HepG2 (cell line): ENCODE results near the gene PRKCG. TPM values are rescaled to one million over a fixed set of nuclear protein-coding genes. Genes with fewer than 3 reads are reported as not detected.

ENCODE experiments used
- KLF12 ChIP-seq: sonication (generic); formaldehyde crosslinking; IDR thresholded peaks from 2 replicates; pipeline ENCODE4 v1.4.0; 2020; ENCODE audit warnings: missing genetic modification reagents, borderline replicate concordance
- PAWR ChIP-seq: sonication (generic); formaldehyde crosslinking; IDR thresholded peaks from 2 replicates; pipeline ENCODE4 v1.4.0; 2020; ENCODE audit warnings: missing genetic modification reagents, mild to moderate bottlenecking, borderline replicate concordance
- PITX1 ChIP-seq: sonication (generic); formaldehyde crosslinking; IDR thresholded peaks from 2 replicates; pipeline ENCODE4 v1.5.1; 2020; ENCODE audit warnings: mild to moderate bottlenecking, missing genetic modification reagents
- RAD21 ChIP-seq: fragments of 450-650 bp; formaldehyde crosslinking; IDR thresholded peaks from 2 replicates; pipeline ENCODE4 v1.5.0; 2020; ENCODE audit warnings: mild to moderate bottlenecking
- RFX3 ChIP-seq: IDR thresholded peaks from 2 replicates; pipeline ENCODE4 v1.6.1; 2016; ENCODE audit warnings: missing biosample characterization, missing genetic modification reagents
- SIN3B ChIP-seq: fragments of 150-350 bp; IDR thresholded peaks from 2 replicates; pipeline ENCODE4 v1.6.1; 2014; ENCODE audit warnings: low read length
- SOX5 ChIP-seq: IDR thresholded peaks from 2 replicates; pipeline ENCODE4 v1.6.1; 2016; ENCODE audit warnings: borderline replicate concordance
- YY1 ChIP-seq: IDR thresholded peaks from 2 replicates; pipeline ENCODE4 v1.6.1; 2011; ENCODE audit warnings: low read length, low read depth, moderate library complexity, mild to moderate bottlenecking; ENCODE audit not compliant: insufficient read depth, insufficient replicate concordance
- ZBTB1 ChIP-seq: sonication (generic); formaldehyde crosslinking; IDR thresholded peaks from 2 replicates; pipeline ENCODE4 v1.4.0; 2020; ENCODE audit warnings: missing genetic modification reagents, borderline replicate concordance
- ZNF225 ChIP-seq: sonication (generic); formaldehyde crosslinking; IDR thresholded peaks from 2 replicates; pipeline ENCODE4 v1.4.0; 2020; ENCODE audit warnings: mild to moderate bottlenecking, missing genetic modification reagents
- ZNF563 ChIP-seq: sonication (generic); formaldehyde crosslinking; IDR thresholded peaks from 2 replicates; pipeline ENCODE4 v1.8.0; 2022; ENCODE audit warnings: mild to moderate bottlenecking, moderate library complexity, missing genetic modification reagents
- ZNF614 ChIP-seq: IDR thresholded peaks from 2 replicates; pipeline ENCODE4 v1.6.1; 2018; ENCODE audit warnings: missing biosample characterization, missing genetic modification reagents, inconsistent platforms, borderline replicate concordance
- ZNF652 ChIP-seq: IDR thresholded peaks from 2 replicates; pipeline ENCODE4 v1.6.1; 2016; ENCODE audit warnings: low read depth, borderline replicate concordance
- ZSCAN22 ChIP-seq: sonication (generic); formaldehyde crosslinking; IDR thresholded peaks from 2 replicates; pipeline ENCODE4 v1.4.0; 2020; ENCODE audit warnings: mild to moderate bottlenecking, missing genetic modification reagents
- polyA plus RNA-seq, 8 experiments: library from polyadenylated mRNA; depleted of rRNA in 3 of 8; stranded (reverse) in 7 of 8; unstranded in 1 of 8; fragments of >200 nt; fragmentation: Illumina TruSeq in 4 of 8; extraction: Trizol in 4 of 8; gene quantifications; 2 replicates each; pipeline versions ENCODE4 v1.2.1 to v1.2.3, GENCODE V29; 2011 to 2016; ENCODE audit warnings: low read depth in 4 of 8, missing spikeins in 1 of 8, mixed read lengths in 1 of 8; ENCODE audit not compliant: insufficient read depth in 1 of 8
- total RNA-seq, 5 experiments: library from RNA; depleted of rRNA; stranded (reverse); fragments of >200 nt; fragmentation: Illumina TruSeq; extraction: Trizol; gene quantifications; 2 replicates each; pipeline ENCODE4 v1.2.3, GENCODE V29; 2016; ENCODE audit warnings: low read depth in 1 of 5
- TF ChIP-seq, protein P1 (sequence below): IDR thresholded peaks from 2 replicates; pipeline ENCODE4 v1.6.1; 2016; ENCODE audit warnings: low read depth, control low read depth
- TF ChIP-seq, protein P2 (sequence below): sonication (generic); formaldehyde crosslinking; IDR thresholded peaks from 2 replicates; pipeline ENCODE4 v1.4.0; 2020; ENCODE audit warnings: mild to moderate bottlenecking, missing genetic modification reagents, borderline replicate concordance
- TF ChIP-seq, protein P3 (sequence below): sonication (generic); formaldehyde crosslinking; IDR thresholded peaks from 2 replicates; pipeline ENCODE4 v1.4.0; 2020; ENCODE audit warnings: missing genetic modification reagents, borderline replicate concordance
- TF ChIP-seq, protein P4 (sequence below): sonication (generic); formaldehyde crosslinking; IDR thresholded peaks from 2 replicates; pipeline ENCODE4 v1.9.0; 2021; ENCODE audit warnings: missing genetic modification reagents, borderline replicate concordance
- TF ChIP-seq, protein P5 (sequence below): sonication (generic); formaldehyde crosslinking; IDR thresholded peaks from 2 replicates; pipeline ENCODE4 v1.5.0; 2020; ENCODE audit warnings: mild to moderate bottlenecking, missing genetic modification reagents, borderline replicate concordance

PRKCG gene
- total and polyA plus RNA-seq, 2 of the 13 experiments (the other 11 are each of a cell fraction or from before 2014, with no cell fraction given): 0.02 to 0.03 TPM

DNA sequence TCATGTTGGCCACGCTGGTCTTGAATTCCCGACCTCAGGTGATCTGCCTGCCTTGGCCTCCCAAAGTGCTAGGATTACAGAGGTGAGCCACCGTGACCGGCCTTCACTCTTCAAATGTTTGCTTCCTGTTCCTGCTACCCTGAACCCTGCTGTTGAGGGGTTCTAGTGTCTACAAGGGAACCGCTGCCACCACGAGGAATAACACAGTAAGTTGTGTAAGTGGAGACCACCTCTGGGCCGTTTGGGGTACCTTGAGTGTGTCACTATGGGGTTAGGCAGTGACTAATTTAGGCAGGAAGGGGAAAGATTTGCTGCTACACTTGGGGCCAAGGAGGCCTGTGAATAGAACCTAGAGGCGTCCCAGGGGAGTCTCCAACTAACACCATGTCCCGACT lies 16.5 kb upstream of the PRKCG start (continued):
- TF ChIP-seq ZSCAN22 (0 out of 2 replicates have a peak, but pooled peaks have one; percentile 21), YY1 (no peak), ZNF652 (peak; percentile 49; the same call in 1 of the 2 replicates), PITX1 (CRISPR knock-in tag) (0 out of 2 replicates have a peak, but pooled peaks have one; percentile 13), PAWR (no peak), SIN3B (no peak), ZBTB1 (no peak; the same call in 1 of the 2 replicates), RFX3 (CRISPR knock-in tag) (no peak; the same call in 1 of the 2 replicates), ZNF563 (no peak), ZNF614 (CRISPR knock-in tag) (peak; percentile 13; the same call in 1 of the 2 replicates), SOX5 (peak; percentile 43; the same call in 1 of the 2 replicates), KLF12 (CRISPR knock-in tag) (peak; percentile 15; the same call in 1 of the 2 replicates), RAD21 (CRISPR knock-in tag) (no peak), ZNF225 (CRISPR knock-in tag) (no peak)
- TF ChIP-seq, protein P1, sequence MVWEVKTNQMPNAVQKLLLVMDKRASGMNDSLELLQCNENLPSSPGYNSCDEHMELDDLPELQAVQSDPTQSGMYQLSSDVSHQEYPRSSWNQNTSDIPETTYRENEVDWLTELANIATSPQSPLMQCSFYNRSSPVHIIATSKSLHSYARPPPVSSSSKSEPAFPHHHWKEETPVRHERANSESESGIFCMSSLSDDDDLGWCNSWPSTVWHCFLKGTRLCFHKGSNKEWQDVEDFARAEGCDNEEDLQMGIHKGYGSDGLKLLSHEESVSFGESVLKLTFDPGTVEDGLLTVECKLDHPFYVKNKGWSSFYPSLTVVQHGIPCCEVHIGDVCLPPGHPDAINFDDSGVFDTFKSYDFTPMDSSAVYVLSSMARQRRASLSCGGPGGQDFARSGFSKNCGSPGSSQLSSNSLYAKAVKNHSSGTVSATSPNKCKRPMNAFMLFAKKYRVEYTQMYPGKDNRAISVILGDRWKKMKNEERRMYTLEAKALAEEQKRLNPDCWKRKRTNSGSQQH (CRISPR knock-in tag): no peak
- TF ChIP-seq, protein P2, sequence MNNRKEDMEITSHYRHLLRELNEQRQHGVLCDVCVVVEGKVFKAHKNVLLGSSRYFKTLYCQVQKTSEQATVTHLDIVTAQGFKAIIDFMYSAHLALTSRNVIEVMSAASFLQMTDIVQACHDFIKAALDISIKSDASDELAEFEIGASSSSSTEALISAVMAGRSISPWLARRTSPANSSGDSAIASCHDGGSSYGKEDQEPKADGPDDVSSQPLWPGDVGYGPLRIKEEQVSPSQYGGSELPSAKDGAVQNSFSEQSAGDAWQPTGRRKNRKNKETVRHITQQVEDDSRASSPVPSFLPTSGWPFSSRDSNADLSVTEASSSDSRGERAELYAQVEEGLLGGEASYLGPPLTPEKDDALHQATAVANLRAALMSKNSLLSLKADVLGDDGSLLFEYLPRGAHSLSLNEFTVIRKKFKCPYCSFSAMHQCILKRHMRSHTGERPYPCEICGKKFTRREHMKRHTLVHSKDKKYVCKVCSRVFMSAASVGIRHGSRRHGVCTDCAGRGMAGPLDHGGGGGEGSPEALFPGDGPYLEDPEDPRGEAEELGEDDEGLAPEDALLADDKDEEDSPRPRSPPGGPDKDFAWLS: 0 out of 2 replicates have a peak, but pooled peaks have one; percentile 64
- TF ChIP-seq, protein P3, sequence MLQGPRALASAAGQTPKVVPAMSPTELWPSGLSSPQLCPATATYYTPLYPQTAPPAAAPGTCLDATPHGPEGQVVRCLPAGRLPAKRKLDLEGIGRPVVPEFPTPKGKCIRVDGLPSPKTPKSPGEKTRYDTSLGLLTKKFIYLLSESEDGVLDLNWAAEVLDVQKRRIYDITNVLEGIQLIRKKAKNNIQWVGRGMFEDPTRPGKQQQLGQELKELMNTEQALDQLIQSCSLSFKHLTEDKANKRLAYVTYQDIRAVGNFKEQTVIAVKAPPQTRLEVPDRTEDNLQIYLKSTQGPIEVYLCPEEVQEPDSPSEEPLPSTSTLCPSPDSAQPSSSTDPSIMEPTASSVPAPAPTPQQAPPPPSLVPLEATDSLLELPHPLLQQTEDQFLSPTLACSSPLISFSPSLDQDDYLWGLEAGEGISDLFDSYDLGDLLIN (CRISPR knock-in tag): no peak
- TF ChIP-seq, protein P4, sequence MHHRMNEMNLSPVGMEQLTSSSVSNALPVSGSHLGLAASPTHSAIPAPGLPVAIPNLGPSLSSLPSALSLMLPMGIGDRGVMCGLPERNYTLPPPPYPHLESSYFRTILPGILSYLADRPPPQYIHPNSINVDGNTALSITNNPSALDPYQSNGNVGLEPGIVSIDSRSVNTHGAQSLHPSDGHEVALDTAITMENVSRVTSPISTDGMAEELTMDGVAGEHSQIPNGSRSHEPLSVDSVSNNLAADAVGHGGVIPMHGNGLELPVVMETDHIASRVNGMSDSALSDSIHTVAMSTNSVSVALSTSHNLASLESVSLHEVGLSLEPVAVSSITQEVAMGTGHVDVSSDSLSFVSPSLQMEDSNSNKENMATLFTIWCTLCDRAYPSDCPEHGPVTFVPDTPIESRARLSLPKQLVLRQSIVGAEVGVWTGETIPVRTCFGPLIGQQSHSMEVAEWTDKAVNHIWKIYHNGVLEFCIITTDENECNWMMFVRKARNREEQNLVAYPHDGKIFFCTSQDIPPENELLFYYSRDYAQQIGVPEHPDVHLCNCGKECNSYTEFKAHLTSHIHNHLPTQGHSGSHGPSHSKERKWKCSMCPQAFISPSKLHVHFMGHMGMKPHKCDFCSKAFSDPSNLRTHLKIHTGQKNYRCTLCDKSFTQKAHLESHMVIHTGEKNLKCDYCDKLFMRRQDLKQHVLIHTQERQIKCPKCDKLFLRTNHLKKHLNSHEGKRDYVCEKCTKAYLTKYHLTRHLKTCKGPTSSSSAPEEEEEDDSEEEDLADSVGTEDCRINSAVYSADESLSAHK (CRISPR knock-in tag): no peak
- TF ChIP-seq, protein P5, sequence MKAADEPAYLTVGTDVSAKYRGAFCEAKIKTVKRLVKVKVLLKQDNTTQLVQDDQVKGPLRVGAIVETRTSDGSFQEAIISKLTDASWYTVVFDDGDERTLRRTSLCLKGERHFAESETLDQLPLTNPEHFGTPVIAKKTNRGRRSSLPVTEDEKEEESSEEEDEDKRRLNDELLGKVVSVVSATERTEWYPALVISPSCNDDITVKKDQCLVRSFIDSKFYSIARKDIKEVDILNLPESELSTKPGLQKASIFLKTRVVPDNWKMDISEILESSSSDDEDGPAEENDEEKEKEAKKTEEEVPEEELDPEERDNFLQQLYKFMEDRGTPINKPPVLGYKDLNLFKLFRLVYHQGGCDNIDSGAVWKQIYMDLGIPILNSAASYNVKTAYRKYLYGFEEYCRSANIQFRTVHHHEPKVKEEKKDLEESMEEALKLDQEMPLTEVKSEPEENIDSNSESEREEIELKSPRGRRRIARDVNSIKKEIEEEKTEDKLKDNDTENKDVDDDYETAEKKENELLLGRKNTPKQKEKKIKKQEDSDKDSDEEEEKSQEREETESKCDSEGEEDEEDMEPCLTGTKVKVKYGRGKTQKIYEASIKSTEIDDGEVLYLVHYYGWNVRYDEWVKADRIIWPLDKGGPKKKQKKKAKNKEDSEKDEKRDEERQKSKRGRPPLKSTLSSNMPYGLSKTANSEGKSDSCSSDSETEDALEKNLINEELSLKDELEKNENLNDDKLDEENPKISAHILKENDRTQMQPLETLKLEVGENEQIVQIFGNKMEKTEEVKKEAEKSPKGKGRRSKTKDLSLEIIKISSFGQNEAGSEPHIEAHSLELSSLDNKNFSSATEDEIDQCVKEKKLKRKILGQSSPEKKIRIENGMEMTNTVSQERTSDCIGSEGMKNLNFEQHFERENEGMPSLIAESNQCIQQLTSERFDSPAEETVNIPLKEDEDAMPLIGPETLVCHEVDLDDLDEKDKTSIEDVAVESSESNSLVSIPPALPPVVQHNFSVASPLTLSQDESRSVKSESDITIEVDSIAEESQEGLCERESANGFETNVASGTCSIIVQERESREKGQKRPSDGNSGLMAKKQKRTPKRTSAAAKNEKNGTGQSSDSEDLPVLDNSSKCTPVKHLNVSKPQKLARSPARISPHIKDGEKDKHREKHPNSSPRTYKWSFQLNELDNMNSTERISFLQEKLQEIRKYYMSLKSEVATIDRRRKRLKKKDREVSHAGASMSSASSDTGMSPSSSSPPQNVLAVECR (CRISPR knock-in tag): no peak
